Endothelial cell of umbilical vein (primary cell): ENCODE results near the gene AUTS2.

ENCODE experiments used
- CTCF ChIP-seq, 2 donors: IDR thresholded peaks; 1 replicate in 1 of 2; 2 replicates in 1 of 2; pipeline ENCODE4 v1.5.1; 2011; ENCODE audit warnings: low read length in 2 of 2, mild to moderate bottlenecking in 2 of 2, moderate library complexity in 2 of 2, control low read depth in 1 of 2, inconsistent platforms in 1 of 2, low read depth in 1 of 2; ENCODE audit not compliant: insufficient read depth in 1 of 2; ENCODE audit errors: extremely low read depth in 1 of 2
- EZH2 ChIP-seq: IDR thresholded peaks from 2 replicates; pipeline ENCODE4 v1.6.1; 2012; ENCODE audit warnings: borderline replicate concordance, low read depth, mild to moderate bottlenecking, moderate library complexity, low read length, inconsistent platforms; ENCODE audit not compliant: severe bottlenecking
- FOS ChIP-seq: IDR thresholded peaks from 2 replicates; pipeline ENCODE4 v1.6.1; 2011; ENCODE audit warnings: mild to moderate bottlenecking, low read length, moderate library complexity, borderline replicate concordance; ENCODE audit not compliant: insufficient read depth
- MAX ChIP-seq: IDR thresholded peaks from 2 replicates; pipeline ENCODE4 v1.6.1; 2011; ENCODE audit not compliant: insufficient read depth, insufficient read length

- no peak for TF ChIP-seq CTCF (IDR thresholded peaks at IDR 0.05; ENCODE audit: extremely low read depth in 1 of 2, insufficient read depth in 1 of 2, low read depth in 1 of 2, low read length in 2 of 2)
- no peak for TF ChIP-seq EZH2
- no peak for TF ChIP-seq MAX
- no peak for TF ChIP-seq FOS
Measured at GRCh38 chr7:69656890-69657289, 58.6 kb downstream of the AUTS2 start.
